GM12878 (cell line): ENCODE data around the gene ABCD3. TPM values are rescaled to one million over a fixed set of nuclear protein-coding genes. Genes with fewer than 3 reads are reported as not detected.
A peak's percentile ranks its signal among the peaks of the same experiment; 100 is the strongest.

ENCODE experiments used
- ATAC-seq: fragments of 200-7000 bp; cut with Tn5 transposase; 3 replicates; pipeline ENCODE4 v1.9.1; 2020; ENCODE audit warnings: mild to moderate bottlenecking, moderate library complexity
- BruUV-seq: library from RNA; stranded (reverse); fragments of 400-500 nt; replicated peaks from 2 replicates; lab custom pipeline; 2021; lab: Mats Ljungman, UMichigan
- CTCF ChIA-PET: fragments of 300-600 bp; sonication (Branson Sonifier 250); formaldehyde crosslinking; extraction: SDS; loops from one replicate; lab custom pipeline; 2021; ENCODE audit warnings: inconsistent platforms; lab: Yijun Ruan, JAX
- POLR2A ChIA-PET: fragments of 350-600 bp; formaldehyde crosslinking; extraction: SDS; loops from one replicate; lab custom pipeline; 2021; ENCODE audit warnings: inconsistent platforms; lab: Charles Lee
- RAD21 ChIA-PET: fragments of 300-600 bp; sonication (Branson Sonifier 250); formaldehyde crosslinking; loops from one replicate; lab custom pipeline; 2023; ENCODE audit warnings: antibody characterized with exemption; ENCODE audit not compliant: unreplicated experiment; lab: Charles Lee
- SMC1A ChIA-PET: fragments of 300-600 bp; sonication (Branson Sonifier 250); formaldehyde crosslinking; loops from one replicate; lab custom pipeline; 2023; ENCODE audit not compliant: unreplicated experiment, uncharacterized antibody; lab: Charles Lee
- DNase-seq: peaks from one replicate; pipeline ENCODE4 v3.0.0-alpha.2; 2011; ENCODE audit warnings: low read depth, low spot score
- FAIRE-seq: peaks from 3 replicates; lab custom pipeline; 2011; peaks lifted over from hg19 to GRCh38; lab: Jason Lieb, UNC
- H2AFZ ChIP-seq: 2 replicates; pipeline ENCODE4 v1.6.0; 2011; ENCODE audit warnings: low read depth, low read length, control low read depth; ENCODE audit not compliant: control insufficient read depth
- H3K27ac ChIP-seq: 2 replicates; pipeline ENCODE4 v1.5.1; 2011; ENCODE audit warnings: control low read depth; ENCODE audit not compliant: control insufficient read depth, insufficient read depth
- H3K27me3 ChIP-seq, 2 experiments: replicated peaks in 1 of 2; 2 replicates each; pipeline versions ENCODE4 v1.6.0 to v1.6.1; 2011; ENCODE audit warnings: low read length in 1 of 2; ENCODE audit not compliant: control insufficient read depth in 2 of 2, insufficient read depth in 2 of 2
- H3K36me3 ChIP-seq, 2 experiments: 2 replicates each; pipeline ENCODE4 v1.5.1; 2011; ENCODE audit warnings: low read length in 1 of 2; ENCODE audit not compliant: control insufficient read depth in 2 of 2, insufficient read depth in 2 of 2
- H3K4me1 ChIP-seq: 2 replicates; pipeline ENCODE4 v1.6.1; 2011; ENCODE audit warnings: mild to moderate bottlenecking, low read length, moderate library complexity, mixed read lengths; ENCODE audit not compliant: control insufficient read depth, insufficient read depth
- H3K4me2 ChIP-seq: 2 replicates; pipeline ENCODE4 v1.6.0; 2011; ENCODE audit warnings: control low read depth; ENCODE audit not compliant: control insufficient read depth, insufficient read depth
- H3K4me3 ChIP-seq: fragments of 200-600 bp; sonication (generic); 2 replicates; pipeline ENCODE4 v1.5.1; 2016
- H3K79me2 ChIP-seq: 2 replicates; pipeline ENCODE4 v1.6.0; 2011; ENCODE audit warnings: low read length; ENCODE audit not compliant: control insufficient read depth, insufficient read depth
- H3K9ac ChIP-seq: 2 replicates; pipeline ENCODE4 v1.8.0; 2011; ENCODE audit warnings: low read length, control low read depth, mixed read lengths; ENCODE audit not compliant: control insufficient read depth, insufficient read depth
- H3K9me3 ChIP-seq: replicated peaks from 3 replicates; pipeline ENCODE4 v1.5.1; 2011; ENCODE audit warnings: mild to moderate bottlenecking, low read length; ENCODE audit not compliant: control insufficient read depth, insufficient read depth
- H4K20me1 ChIP-seq: 2 replicates; pipeline ENCODE4 v1.6.0; 2011; ENCODE audit not compliant: control insufficient read depth, insufficient read depth
- ATF7 ChIP-seq: fragments of 450-650 bp; IDR thresholded peaks from 2 replicates; pipeline ENCODE4 v1.6.1; 2016; ENCODE audit warnings: low read depth, mild to moderate bottlenecking
- CTCF ChIP-seq, 3 experiments: IDR thresholded peaks in 2 of 3; conservative IDR thresholded peaks in 1 of 3; 2 replicates each; pipeline ENCODE4 v1.5.1; 2011; ENCODE audit warnings: low read depth in 3 of 3, low read length in 3 of 3, mild to moderate bottlenecking in 3 of 3, control low read depth in 2 of 3, moderate library complexity in 2 of 3, inconsistent platforms in 1 of 3, mixed read lengths in 1 of 3; ENCODE audit not compliant: control insufficient read depth in 2 of 3, insufficient read depth in 1 of 3; ENCODE audit errors: extremely low read depth in 1 of 3
- ESRRA ChIP-seq: IDR thresholded peaks from 2 replicates; pipeline ENCODE4 v1.6.1; 2012; ENCODE audit warnings: mild to moderate bottlenecking, low read length, improper control_type of control experiment
- HSF1 ChIP-seq: fragments of 150-350 bp; IDR thresholded peaks from 2 replicates; pipeline ENCODE4 v1.6.1; 2014; ENCODE audit warnings: mild to moderate bottlenecking, low read depth, low read length
- RAD21 ChIP-seq: IDR thresholded peaks from 2 replicates; pipeline ENCODE4 v1.6.1; 2011; ENCODE audit warnings: mild to moderate bottlenecking, low read depth, low read length, moderate library complexity; ENCODE audit not compliant: insufficient read depth
- RAD51 ChIP-seq: fragments of 450-650 bp; IDR thresholded peaks from 2 replicates; pipeline ENCODE4 v1.6.1; 2016; ENCODE audit warnings: moderate library complexity, mild to moderate bottlenecking, inconsistent platforms
- RUNX3 ChIP-seq: IDR thresholded peaks from 2 replicates; pipeline ENCODE4 v1.6.1; 2012; ENCODE audit warnings: low read length, inconsistent platforms
- SMAD1 ChIP-seq: fragments of 450-650 bp; IDR thresholded peaks from 2 replicates; pipeline ENCODE4 v1.6.1; 2018; ENCODE audit warnings: mild to moderate bottlenecking, low read depth; ENCODE audit not compliant: partially characterized antibody
- SMC3 ChIP-seq: IDR thresholded peaks from 2 replicates; pipeline ENCODE4 v1.6.1; 2011; ENCODE audit warnings: low read length, improper control_type of control experiment, borderline replicate concordance
- STAT1 ChIP-seq: fragments of 450-650 bp; conservative IDR thresholded peaks from 2 replicates; pipeline ENCODE4 v1.6.1; 2014; ENCODE audit warnings: antibody characterized with exemption, mild to moderate bottlenecking
- YY1 ChIP-seq: IDR thresholded peaks from 2 replicates; pipeline ENCODE4 v1.6.1; 2011; ENCODE audit warnings: low read depth, mild to moderate bottlenecking, low read length
- WGBS: methylation state at CpG from one replicate; pipeline ENCODE4 v1.1.6; 2016; ENCODE audit warnings: low lambda C conversion rate; ENCODE audit not compliant: insufficient replicate concordance, insufficient coverage; ENCODE audit errors: missing lambda C conversion rate; 5-methylcytosine and 5-hydroxymethylcytosine counted together
- in situ Hi-C: fragments of 300-500 bp; cut with MboI; formaldehyde crosslinking; loops from 9 replicates; pipeline ENCODE4 v1.14.3; 2018; ENCODE audit warnings: mixed read lengths
- intact Hi-C: fragments of 100-400 bp; cut with micrococcal nuclease; formaldehyde crosslinking; loops from one replicate; pipeline ENCODE4 v1.14.2; 2022; ENCODE audit not compliant: unreplicated experiment
- polyA plus RNA-seq, 11 experiments: library from polyadenylated mRNA; depleted of rRNA in 4 of 11; unstranded in 6 of 11; stranded (reverse) in 5 of 11; fragments of >200 nt; fragmentation: Nextera tagmentation in 4 of 11; fragmentation: Illumina TruSeq in 1 of 11; extraction: Ambion mirVana in 4 of 11; extraction: Trizol in 1 of 11; gene quantifications; 1 replicate in 1 of 11; 2 replicates in 10 of 11; pipeline versions ENCODE4 v1.2.1 to v1.2.3, GENCODE V29; 2011 to 2016; ENCODE audit warnings: inconsistent platforms in 2 of 11, missing spikeins in 2 of 11, low read depth in 1 of 11
- total RNA-seq, 4 experiments: library from RNA; depleted of rRNA in 3 of 4; stranded (reverse); fragments of >200 nt in 3 of 4; fragmentation: Illumina TruSeq in 1 of 4; extraction: Trizol in 1 of 4; gene quantifications; 2 replicates each; pipeline versions ENCODE4 v1.2.1 to v1.2.3, GENCODE V29; 2013 to 2021
- TF ChIP-seq, protein P1 (sequence below): IDR thresholded peaks from 2 replicates; pipeline ENCODE4 v1.6.1; 2011; ENCODE audit warnings: borderline replicate concordance, low read depth, mild to moderate bottlenecking, moderate library complexity, mixed read lengths, low read length; ENCODE audit not compliant: insufficient read depth; ENCODE audit errors: extremely low read length

ABCD3 gene
- total and polyA plus RNA-seq, 10 of the 15 experiments (the other 5 are each of a cell fraction or from before 2014, with no cell fraction given) = 15.1 to 40.2 (median 24.1) TPM

GRCh38 chr1:94481473-94481933 is 63.3 kb downstream of the ABCD3 start:
- H3K27ac ChIP-seq = no peak overlapping the region
- BruUV-seq = no TSS peak
- RAD21 ChIA-PET = interaction anchor here (0.6 to 4.7 kb wide), 7 partner anchors 10 to 999 kb away, joined by 3 to 77 read pairs (median 4); no protein-coding TSS in a partner anchor
- 0% methylated on average over 4 of the region's 4 CpGs for WGBS
- H4K20me1 ChIP-seq = no peaks in the 10 kb centered on the region
- intact Hi-C loops (loop anchor here (1.0 kb wide), 1 partner anchor 325 kb away; no protein-coding TSS in a partner anchor), in situ Hi-C loops (no loop called here)
- POLR2A ChIA-PET = interaction anchor here (1.2 kb wide), 1 partner anchor 323 kb away, joined by 4 read pairs; no protein-coding TSS in a partner anchor
- DNase-seq (peak; percentile 9), FAIRE-seq (peak; percentile 95), ATAC-seq (peak; percentile 98)
- no peaks in the 10 kb centered on the region for H3K4me1 ChIP-seq
- no peak overlapping the region for H3K4me2 ChIP-seq
- H3K4me3 ChIP-seq = no peak overlapping the region
- no peaks in the 10 kb centered on the region for H3K79me2 ChIP-seq
- SMC1A ChIA-PET = interaction anchor here (0.7 to 4.7 kb wide), 11 partner anchors 8 to 560 kb away, joined by 3 to 96 read pairs (median 4); no protein-coding TSS in a partner anchor
- no peaks in the 10 kb centered on the region; a peak in 2 of 4 replicates for H3K36me3 ChIP-seq
- CTCF ChIA-PET = interaction anchor here (0.6 to 5.0 kb wide), 35 partner anchors 8 to 562 kb away, joined by 3 to 131 read pairs (median 4); no protein-coding TSS in a partner anchor
- no peaks in the 10 kb centered on the region for H3K9me3 ChIP-seq
- TF ChIP-seq SMC3 (peak; percentile 74; the same call in 1 of the 2 replicates), SMAD1 (no peak), HSF1 (peak; percentile 56; the same call in 1 of the 2 replicates), CTCF (IDR thresholded peaks at IDR 0.05 in 2 of 3, conservative IDR thresholded peaks at IDR 0.05 in 1 of 3; ENCODE audit: control insufficient read depth in 2 of 3, extremely low read depth in 1 of 3, insufficient read depth in 1 of 3, low read depth in 3 of 3, low read length in 3 of 3) (peak; percentile 79 to 84 (median 83)), RUNX3 (peak; percentile 29; the same call in 1 of the 2 replicates), YY1 (0 out of 2 replicates have a peak, but pooled peaks have one; percentile 22), RAD21 (peak; percentile 82), RAD51 (no peak), ESRRA (no peak), STAT1 (no peak), ATF7 (no peak)
- TF ChIP-seq, protein P1, sequence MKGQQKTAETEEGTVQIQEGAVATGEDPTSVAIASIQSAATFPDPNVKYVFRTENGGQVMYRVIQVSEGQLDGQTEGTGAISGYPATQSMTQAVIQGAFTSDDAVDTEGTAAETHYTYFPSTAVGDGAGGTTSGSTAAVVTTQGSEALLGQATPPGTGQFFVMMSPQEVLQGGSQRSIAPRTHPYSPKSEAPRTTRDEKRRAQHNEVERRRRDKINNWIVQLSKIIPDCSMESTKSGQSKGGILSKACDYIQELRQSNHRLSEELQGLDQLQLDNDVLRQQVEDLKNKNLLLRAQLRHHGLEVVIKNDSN = no peak
- H3K9ac ChIP-seq = no peak overlapping the region
- H3K27me3 ChIP-seq = no peaks in the 10 kb centered on the region
- no peak overlapping the region for H2AFZ ChIP-seq
